ENCODE results near the gene CD1E. TPM values are rescaled to one million over a fixed set of nuclear protein-coding genes. Genes with fewer than 3 reads are reported as not detected.

Gene CD1E
- polyA plus RNA-seq, 2 of the 4 experiments (the other 2 are of a cell fraction) = not detected

DNA sequence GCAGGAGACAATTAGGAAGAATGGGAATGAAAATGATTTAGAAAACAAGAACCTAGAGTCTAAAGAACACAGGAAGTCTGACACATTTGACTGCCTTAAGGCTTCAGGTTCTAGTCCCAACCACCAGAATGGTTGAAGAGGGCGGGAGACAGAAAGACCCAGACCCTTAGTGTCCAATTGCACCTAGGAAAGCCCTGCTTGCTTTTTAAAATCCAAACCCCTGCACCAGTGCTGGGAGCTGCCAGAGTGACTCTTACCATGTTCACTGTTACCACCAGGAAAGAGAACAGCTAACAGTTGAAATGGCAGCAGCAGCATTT is 22.6 kb upstream of the CD1E start (continued):
- TF ChIP-seq, protein P1, sequence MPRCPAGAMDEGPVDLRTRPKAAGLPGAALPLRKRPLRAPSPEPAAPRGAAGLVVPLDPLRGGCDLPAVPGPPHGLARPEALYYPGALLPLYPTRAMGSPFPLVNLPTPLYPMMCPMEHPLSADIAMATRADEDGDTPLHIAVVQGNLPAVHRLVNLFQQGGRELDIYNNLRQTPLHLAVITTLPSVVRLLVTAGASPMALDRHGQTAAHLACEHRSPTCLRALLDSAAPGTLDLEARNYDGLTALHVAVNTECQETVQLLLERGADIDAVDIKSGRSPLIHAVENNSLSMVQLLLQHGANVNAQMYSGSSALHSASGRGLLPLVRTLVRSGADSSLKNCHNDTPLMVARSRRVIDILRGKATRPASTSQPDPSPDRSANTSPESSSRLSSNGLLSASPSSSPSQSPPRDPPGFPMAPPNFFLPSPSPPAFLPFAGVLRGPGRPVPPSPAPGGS (IDR thresholded peaks at IDR 0.05) = no peak

DNA sequence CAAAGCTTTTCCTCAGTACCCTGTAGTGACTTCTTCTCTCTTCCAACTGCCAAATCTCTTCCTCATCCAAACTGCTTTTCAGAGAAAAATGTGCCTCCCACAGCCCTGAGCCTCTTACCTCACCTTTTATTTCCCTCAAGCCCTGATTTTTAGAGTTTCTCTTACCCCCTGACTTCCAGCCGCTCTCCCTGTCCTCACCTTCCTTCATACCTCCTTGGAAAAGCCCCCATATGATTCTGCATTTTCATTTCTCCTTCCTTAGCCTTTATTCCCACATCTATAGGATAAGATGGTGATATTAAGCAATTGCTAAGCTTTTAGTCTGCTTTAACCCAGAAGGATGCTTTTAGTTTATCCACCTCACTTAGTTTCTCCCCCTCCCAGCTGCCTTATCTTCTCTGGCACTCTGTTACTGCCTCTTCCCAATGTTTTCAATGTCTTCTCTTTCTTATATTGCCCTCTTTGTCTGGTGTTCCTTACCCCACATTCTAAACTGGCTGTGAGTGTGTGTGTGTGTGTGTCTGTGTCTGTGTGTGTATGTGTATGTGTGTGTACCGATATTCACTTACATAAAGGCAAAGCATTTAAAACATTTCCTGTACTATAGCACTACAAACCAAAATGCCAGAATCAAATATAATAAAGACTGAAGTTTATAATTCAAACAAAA is 22.1 kb upstream of the CD1E start, which contains the start of gene CD1B:
CD1B (minus strand) TSS at position 51 of the 670 bp plus-strand sequence. CDS start 108 bp downstream, outside the sequence.
- no peak for FAIRE-seq
- no peaks in the 10 kb centered on the region for H3K4me1 ChIP-seq
- DNase-seq (ENCODE audit: low read depth in 1 of 2, low spot score in 1 of 2) = no peak
- TF ChIP-seq CBX2 (IDR thresholded peaks at IDR 0.05; ENCODE audit: borderline replicate concordance, low read depth) = no peak
- no peak for TF ChIP-seq RAD21 (conservative IDR thresholded peaks at IDR 0.05 in 1 of 2, IDR thresholded peaks at IDR 0.05 in 1 of 2)
- no peak for TF ChIP-seq ZC3H11A (IDR thresholded peaks at IDR 0.05)
- TF ChIP-seq RARB (CRISPR knock-in tag; IDR thresholded peaks at IDR 0.05) = no peak
- no peak for TF ChIP-seq MAFK (IDR thresholded peaks at IDR 0.05; ENCODE audit: partially characterized antibody)
- TF ChIP-seq ZFP36 (IDR thresholded peaks at IDR 0.05; ENCODE audit: borderline replicate concordance, partially characterized antibody) = no peak
- no peak for TF ChIP-seq CBX8 (IDR thresholded peaks at IDR 0.05)
- no peak for TF ChIP-seq NPAS2 (CRISPR knock-in tag; IDR thresholded peaks at IDR 0.05; ENCODE audit: borderline replicate concordance)
- TF ChIP-seq, protein P2, sequence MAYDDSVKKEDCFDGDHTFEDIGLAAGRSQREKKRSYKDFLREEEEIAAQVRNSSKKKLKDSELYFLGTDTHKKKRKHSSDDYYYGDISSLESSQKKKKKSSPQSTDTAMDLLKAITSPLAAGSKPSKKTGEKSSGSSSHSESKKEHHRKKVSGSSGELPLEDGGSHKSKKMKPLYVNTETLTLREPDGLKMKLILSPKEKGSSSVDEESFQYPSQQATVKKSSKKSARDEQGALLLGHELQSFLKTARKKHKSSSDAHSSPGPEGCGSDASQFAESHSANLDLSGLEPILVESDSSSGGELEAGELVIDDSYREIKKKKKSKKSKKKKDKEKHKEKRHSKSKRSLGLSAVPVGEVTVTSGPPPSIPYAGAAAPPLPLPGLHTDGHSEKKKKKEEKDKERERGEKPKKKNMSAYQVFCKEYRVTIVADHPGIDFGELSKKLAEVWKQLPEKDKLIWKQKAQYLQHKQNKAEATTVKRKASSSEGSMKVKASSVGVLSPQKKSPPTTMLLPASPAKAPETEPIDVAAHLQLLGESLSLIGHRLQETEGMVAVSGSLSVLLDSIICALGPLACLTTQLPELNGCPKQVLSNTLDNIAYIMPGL (CRISPR knock-in tag; IDR thresholded peaks at IDR 0.05; ENCODE audit: borderline replicate concordance) = no peak
- no peak for TF ChIP-seq CHD4 (IDR thresholded peaks at IDR 0.05; ENCODE audit: borderline replicate concordance)
- no peak for TF ChIP-seq BHLHE40 (IDR thresholded peaks at IDR 0.05; ENCODE audit: low read depth, low read length)
- no peak for TF ChIP-seq RCOR1 (IDR thresholded peaks at IDR 0.05; ENCODE audit: low read depth, low read length)
- TF ChIP-seq ZSCAN20 (CRISPR knock-in tag; IDR thresholded peaks at IDR 0.05) = no peak
- TF ChIP-seq, protein P3, sequence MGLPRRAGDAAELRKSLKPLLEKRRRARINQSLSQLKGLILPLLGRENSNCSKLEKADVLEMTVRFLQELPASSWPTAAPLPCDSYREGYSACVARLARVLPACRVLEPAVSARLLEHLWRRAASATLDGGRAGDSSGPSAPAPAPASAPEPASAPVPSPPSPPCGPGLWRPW (IDR thresholded peaks at IDR 0.05) = no peak
- ChIA-PET CTCF (no interaction called here), POLR2A (interaction anchor here (0.6 kb wide), 1 partner anchor 125 kb away, joined by 3 read pairs; no protein-coding TSS in a partner anchor)
- no peak for ATAC-seq
- H3K9me3 ChIP-seq = no peaks in the 10 kb centered on the region
- no peak within 1 kb of the TSS for H3K27ac ChIP-seq
- no peak within 1 kb of the TSS for H3K4me2 ChIP-seq
- H3K4me3 ChIP-seq = no peak within 1 kb of the TSS
- 22% methylated on average over 2 of the region's 2 CpGs for WGBS (ENCODE audit: missing lambda C conversion rate)

DNA sequence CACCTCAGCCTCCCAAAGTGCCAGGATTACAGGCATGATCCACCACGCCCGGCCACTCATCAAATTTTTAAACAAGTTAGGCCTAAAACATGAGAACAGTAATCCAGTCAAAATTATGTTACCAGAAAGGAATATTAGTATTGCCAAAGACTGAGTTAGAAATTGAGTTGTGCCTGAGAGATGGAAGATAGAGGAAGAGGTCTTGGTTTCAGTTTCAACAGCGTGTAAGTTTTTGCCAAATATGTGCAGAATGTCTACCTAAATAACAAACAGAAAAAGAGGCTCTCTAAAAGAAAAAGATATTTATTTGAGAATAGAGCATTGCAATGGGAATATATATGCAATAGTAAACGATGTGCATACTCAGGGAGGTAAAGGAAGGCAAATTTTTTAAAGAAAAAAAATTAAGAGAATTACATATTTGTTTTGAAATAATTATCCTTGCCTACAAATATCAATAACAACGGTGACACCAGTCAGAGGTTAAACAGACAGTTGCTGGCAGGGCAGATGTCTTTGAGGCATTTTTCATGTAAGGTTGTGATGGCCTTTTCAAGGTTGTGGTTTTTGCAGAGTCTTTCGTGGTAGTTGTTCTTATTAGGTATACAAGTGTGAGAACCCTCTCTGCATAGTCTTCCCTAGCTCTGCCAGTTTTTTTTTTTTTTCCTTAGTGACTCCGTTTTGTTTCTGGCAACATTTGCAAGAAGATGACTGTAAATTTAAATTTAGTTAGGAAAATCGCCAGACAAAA is 20.1 kb upstream of the CD1E start:
- CTCF ChIA-PET = no interaction called here
- Histone ChIP-seq H3K4me1 (no peaks in the 10 kb centered on the region), H3K9me3 (no peaks in the 10 kb centered on the region), H3K27ac (no peak overlapping the region), H3K4me2 (no peak overlapping the region), H3K4me3 (no peak overlapping the region)
- TF ChIP-seq CHD2 (IDR thresholded peaks at IDR 0.05; ENCODE audit: low read length, partially characterized antibody) = no peak
- TF ChIP-seq ZSCAN20 (CRISPR knock-in tag; IDR thresholded peaks at IDR 0.05) = no peak
- TF ChIP-seq RNF2 (IDR thresholded peaks at IDR 0.05; ENCODE audit: borderline replicate concordance, low read depth) = no peak
- TF ChIP-seq, protein P4, sequence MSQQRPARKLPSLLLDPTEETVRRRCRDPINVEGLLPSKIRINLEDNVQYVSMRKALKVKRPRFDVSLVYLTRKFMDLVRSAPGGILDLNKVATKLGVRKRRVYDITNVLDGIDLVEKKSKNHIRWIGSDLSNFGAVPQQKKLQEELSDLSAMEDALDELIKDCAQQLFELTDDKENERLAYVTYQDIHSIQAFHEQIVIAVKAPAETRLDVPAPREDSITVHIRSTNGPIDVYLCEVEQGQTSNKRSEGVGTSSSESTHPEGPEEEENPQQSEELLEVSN (IDR thresholded peaks at IDR 0.05; ENCODE audit: borderline replicate concordance, low read depth) = no peak
- TF ChIP-seq POLR2A (IDR thresholded peaks at IDR 0.05; ENCODE audit: low read length) = no peak
- no peak for TF ChIP-seq SMC3 (IDR thresholded peaks at IDR 0.05)
- no peak for TF ChIP-seq TP53 (CRISPR knock-in tag; IDR thresholded peaks at IDR 0.05)
- TF ChIP-seq CBX2 (IDR thresholded peaks at IDR 0.05; ENCODE audit: borderline replicate concordance, low read depth) = no peak
- TF ChIP-seq MAFK (IDR thresholded peaks at IDR 0.05; ENCODE audit: partially characterized antibody) = no peak
- TF ChIP-seq NFE2L2 (conservative IDR thresholded peaks at IDR 0.05; ENCODE audit: low read length) = no peak
- DNase-seq (ENCODE audit: low read depth in 1 of 2, low spot score in 1 of 2) (no peak), FAIRE-seq (no peak), ATAC-seq (no peak)
- POLR2A ChIA-PET = no interaction called here
- WGBS (ENCODE audit: missing lambda C conversion rate) = 6% methylated on average over 8 of the region's 8 CpGs
